ENCODE data around the gene SERGEF.

DNA sequence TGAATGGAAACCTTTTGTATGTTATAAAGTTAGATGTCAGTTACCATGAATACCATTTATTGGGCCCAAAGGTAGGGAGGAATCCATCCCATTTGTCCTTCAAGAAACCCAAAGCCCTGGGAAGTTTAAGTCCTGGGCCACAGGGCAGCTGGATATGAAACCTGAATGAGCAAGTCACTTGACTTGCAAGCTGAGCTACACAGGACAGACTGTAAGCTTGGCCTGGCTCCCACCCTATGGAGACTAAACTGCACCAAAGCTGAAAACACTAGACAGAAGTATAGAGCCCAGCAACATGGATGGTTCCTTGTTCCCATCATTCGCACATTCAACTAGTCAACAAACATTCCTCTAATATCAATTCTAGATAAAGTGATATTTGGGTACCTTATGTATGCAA is 207.0 kb downstream of the SERGEF start:
- no peak for TF ChIP-seq POLR2A (IDR thresholded peaks at IDR 0.05)
- TF ChIP-seq, protein P1, sequence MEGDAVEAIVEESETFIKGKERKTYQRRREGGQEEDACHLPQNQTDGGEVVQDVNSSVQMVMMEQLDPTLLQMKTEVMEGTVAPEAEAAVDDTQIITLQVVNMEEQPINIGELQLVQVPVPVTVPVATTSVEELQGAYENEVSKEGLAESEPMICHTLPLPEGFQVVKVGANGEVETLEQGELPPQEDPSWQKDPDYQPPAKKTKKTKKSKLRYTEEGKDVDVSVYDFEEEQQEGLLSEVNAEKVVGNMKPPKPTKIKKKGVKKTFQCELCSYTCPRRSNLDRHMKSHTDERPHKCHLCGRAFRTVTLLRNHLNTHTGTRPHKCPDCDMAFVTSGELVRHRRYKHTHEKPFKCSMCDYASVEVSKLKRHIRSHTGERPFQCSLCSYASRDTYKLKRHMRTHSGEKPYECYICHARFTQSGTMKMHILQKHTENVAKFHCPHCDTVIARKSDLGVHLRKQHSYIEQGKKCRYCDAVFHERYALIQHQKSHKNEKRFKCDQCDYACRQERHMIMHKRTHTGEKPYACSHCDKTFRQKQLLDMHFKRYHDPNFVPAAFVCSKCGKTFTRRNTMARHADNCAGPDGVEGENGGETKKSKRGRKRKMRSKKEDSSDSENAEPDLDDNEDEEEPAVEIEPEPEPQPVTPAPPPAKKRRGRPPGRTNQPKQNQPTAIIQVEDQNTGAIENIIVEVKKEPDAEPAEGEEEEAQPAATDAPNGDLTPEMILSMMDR (IDR thresholded peaks at IDR 0.05) = no peak
